CD4-positive, alpha-beta T cell (primary cell): Measurements from ENCODE around the gene PBLD. TPM values are rescaled to one million over a fixed set of nuclear protein-coding genes. Genes with fewer than 3 reads are reported as not detected.
"Not testable (repeated sequence)": the region's sequence is repeated elsewhere in the genome, so short reads cannot be mapped to it uniquely, and the experiment has no call there.

ENCODE experiments used
- ATAC-seq: fragments of 200-7000 bp; cut with Tn5 transposase; one replicate; pipeline ENCODE4 v1.10.0; 2022; ENCODE audit warnings: mild to moderate bottlenecking; ENCODE audit not compliant: poor library complexity
- CTCF ChIA-PET: fragments of 350-600 bp; sonication (Branson Sonifier 250); formaldehyde crosslinking; loops from one replicate; lab custom pipeline; 2021; ENCODE audit warnings: antibody characterized with exemption, inconsistent platforms; lab: Charles Lee
- POLR2A ChIA-PET: fragments of 350-600 bp; sonication (Branson Sonifier 250); formaldehyde crosslinking; loops from one replicate; lab custom pipeline; 2021; ENCODE audit warnings: antibody characterized with exemption, inconsistent platforms; lab: Charles Lee
- DNase-seq, 14 experiments: peaks; one replicate each; pipeline ENCODE4 v3.0.0-alpha.2; 2013 to 2020; ENCODE audit warnings: mixed read lengths in 2 of 14
- H3K27ac ChIP-seq, 2 donors: one replicate each; pipeline versions ENCODE4 v1.5.1 to v1.7.0; 2013; ENCODE audit warnings: low read length in 2 of 2, low read depth in 1 of 2, mild to moderate bottlenecking in 1 of 2
- H3K27me3 ChIP-seq, 2 experiments: 1 replicate in 1 of 2; 2 replicates in 1 of 2; pipeline versions ENCODE4 v1.6.1 to v1.7.0; 2013; ENCODE audit warnings: low read length in 2 of 2, control low read depth in 1 of 2, mild to moderate bottlenecking in 1 of 2, moderate library complexity in 1 of 2; ENCODE audit not compliant: insufficient read depth in 2 of 2, control insufficient read depth in 1 of 2
- H3K36me3 ChIP-seq: one replicate; pipeline ENCODE4 v1.6.1; 2013; ENCODE audit warnings: low read length, control low read depth; ENCODE audit not compliant: insufficient read depth
- H3K4me1 ChIP-seq: one replicate; pipeline ENCODE4 v1.6.1; 2013; ENCODE audit warnings: low read length, control low read depth; ENCODE audit not compliant: insufficient read depth
- H3K4me3 ChIP-seq: one replicate; pipeline ENCODE4 v1.5.1; 2013; ENCODE audit warnings: mild to moderate bottlenecking, low read length, moderate library complexity
- H3K9me3 ChIP-seq, 2 experiments: 1 replicate in 1 of 2; 2 replicates in 1 of 2; pipeline versions ENCODE4 v1.6.1 to v1.7.0; 2013; ENCODE audit warnings: low read length in 2 of 2, mild to moderate bottlenecking in 2 of 2, control low read depth in 1 of 2, moderate library complexity in 1 of 2; ENCODE audit not compliant: control insufficient read depth in 1 of 2, insufficient read depth in 1 of 2
- H3K27ac Mint-ChIP-seq: one replicate; pipeline ENCODE4 v1.8.0; 2020; ENCODE audit warnings: mixed read lengths
- H3K27me3 Mint-ChIP-seq: one replicate; pipeline ENCODE4 v1.8.0; 2021; ENCODE audit warnings: mixed read lengths
- H3K36me3 Mint-ChIP-seq: one replicate; pipeline ENCODE4 v1.8.0; 2021; ENCODE audit warnings: low read depth, mixed read lengths
- H3K4me1 Mint-ChIP-seq: one replicate; pipeline ENCODE4 v1.8.0; 2021; ENCODE audit warnings: low read depth, mixed read lengths
- H3K4me3 Mint-ChIP-seq: one replicate; pipeline ENCODE4 v1.8.0; 2020; ENCODE audit warnings: mild to moderate bottlenecking, mixed read lengths
- H3K9me3 Mint-ChIP-seq: one replicate; pipeline ENCODE4 v1.8.0; 2020; ENCODE audit warnings: mixed read lengths
- intact Hi-C, 2 experiments: fragments of 100-400 bp; cut with DNase I in 1 of 2; cut with micrococcal nuclease in 1 of 2; formaldehyde crosslinking; loops; one replicate each; pipeline versions ENCODE4 v1.15.1 to v1.9.0; 2023 to 2025; cut with DNase I, micrococcal nuclease
- total RNA-seq, 174 experiments: library from RNA in 2 of 174; stranded (reverse) in 2 of 174; gene quantifications; one replicate each; pipeline ENCODE4 v1.2.3 and lab custom pipeline; 2021 to 2026
- TF ChIP-seq, protein P1 (sequence below): fragments of 200-600 bp; IDR thresholded peaks from one replicate; pipeline ENCODE4 v1.8.0; 2022; ENCODE audit warnings: antibody characterized with exemption, mild to moderate bottlenecking

PBLD gene
- total RNA-seq, 2 experiments from 2014 or later: 1.6 to 1.7 TPM

DNA sequence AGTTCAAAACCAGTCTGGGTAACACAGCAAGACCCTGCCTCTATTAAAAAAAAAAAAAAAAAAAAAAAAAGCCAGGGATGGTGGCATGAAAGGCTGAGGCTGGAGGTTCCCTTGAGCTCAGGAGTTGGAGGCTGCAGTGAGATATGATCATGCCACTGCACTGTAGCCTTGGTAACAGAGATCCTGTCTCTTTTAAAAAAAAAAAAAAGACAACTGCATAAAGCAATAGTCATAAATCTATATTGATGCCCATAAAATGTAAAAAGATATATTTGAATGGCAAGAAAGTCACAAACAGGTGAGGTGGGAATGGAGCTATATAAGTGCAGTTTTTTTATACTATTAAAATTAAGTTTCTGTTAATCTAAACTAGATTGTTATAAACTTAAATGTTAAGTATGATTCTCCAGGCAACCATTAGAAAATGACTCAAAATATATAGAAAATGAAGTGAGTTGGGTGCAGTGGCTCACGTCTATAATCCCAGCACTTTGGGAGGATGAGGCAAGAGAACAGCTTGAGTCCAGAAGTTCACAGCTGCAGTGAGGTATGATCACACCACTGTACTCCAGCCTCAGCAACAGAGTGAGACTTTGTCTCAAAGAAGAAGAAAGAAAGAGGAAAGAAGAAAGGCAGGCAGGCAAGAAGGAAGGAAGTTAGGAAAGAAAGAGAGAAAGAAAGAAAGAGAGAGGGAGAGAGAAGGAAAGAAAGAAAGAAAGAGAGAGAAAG lies 14.2 kb downstream of the PBLD start:
- Mint-ChIP-seq H3K27me3 (no peaks in the 10 kb centered on the region), H3K4me3 (no peak overlapping the region), H3K36me3 (peaks cover 7% of the 10 kb centered on the region), H3K9me3 (peaks cover 9% of the 10 kb centered on the region), H3K27ac (no peak overlapping the region), H3K4me1 (peaks cover 7% of the 10 kb centered on the region)
- H3K4me3 ChIP-seq: no peak overlapping the region
- H3K9me3 ChIP-seq: peaks cover 16% of the 10 kb centered on the region in 2 experiments
- H3K36me3 ChIP-seq: no peaks in the 10 kb centered on the region
- no peak overlapping the region for H3K27ac ChIP-seq
- no peak for DNase-seq
- H3K27me3 ChIP-seq: no peaks in the 10 kb centered on the region
- CTCF ChIA-PET: interaction anchor here (0.7 kb wide), 1 partner anchor 985 kb away, joined by 3 read pairs; no protein-coding TSS in a partner anchor
- TF ChIP-seq, protein P1, sequence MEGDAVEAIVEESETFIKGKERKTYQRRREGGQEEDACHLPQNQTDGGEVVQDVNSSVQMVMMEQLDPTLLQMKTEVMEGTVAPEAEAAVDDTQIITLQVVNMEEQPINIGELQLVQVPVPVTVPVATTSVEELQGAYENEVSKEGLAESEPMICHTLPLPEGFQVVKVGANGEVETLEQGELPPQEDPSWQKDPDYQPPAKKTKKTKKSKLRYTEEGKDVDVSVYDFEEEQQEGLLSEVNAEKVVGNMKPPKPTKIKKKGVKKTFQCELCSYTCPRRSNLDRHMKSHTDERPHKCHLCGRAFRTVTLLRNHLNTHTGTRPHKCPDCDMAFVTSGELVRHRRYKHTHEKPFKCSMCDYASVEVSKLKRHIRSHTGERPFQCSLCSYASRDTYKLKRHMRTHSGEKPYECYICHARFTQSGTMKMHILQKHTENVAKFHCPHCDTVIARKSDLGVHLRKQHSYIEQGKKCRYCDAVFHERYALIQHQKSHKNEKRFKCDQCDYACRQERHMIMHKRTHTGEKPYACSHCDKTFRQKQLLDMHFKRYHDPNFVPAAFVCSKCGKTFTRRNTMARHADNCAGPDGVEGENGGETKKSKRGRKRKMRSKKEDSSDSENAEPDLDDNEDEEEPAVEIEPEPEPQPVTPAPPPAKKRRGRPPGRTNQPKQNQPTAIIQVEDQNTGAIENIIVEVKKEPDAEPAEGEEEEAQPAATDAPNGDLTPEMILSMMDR: no peak
- intact Hi-C loops: no loop called here
- POLR2A ChIA-PET: interaction anchor here (1.6 kb wide), 1 partner anchor 15 kb away, joined by 9 read pairs; the partner anchor contains the start of genes HNRNPH3 and PBLD
- H3K4me1 ChIP-seq: peaks cover 6% of the 10 kb centered on the region
- ATAC-seq: no peak

DNA sequence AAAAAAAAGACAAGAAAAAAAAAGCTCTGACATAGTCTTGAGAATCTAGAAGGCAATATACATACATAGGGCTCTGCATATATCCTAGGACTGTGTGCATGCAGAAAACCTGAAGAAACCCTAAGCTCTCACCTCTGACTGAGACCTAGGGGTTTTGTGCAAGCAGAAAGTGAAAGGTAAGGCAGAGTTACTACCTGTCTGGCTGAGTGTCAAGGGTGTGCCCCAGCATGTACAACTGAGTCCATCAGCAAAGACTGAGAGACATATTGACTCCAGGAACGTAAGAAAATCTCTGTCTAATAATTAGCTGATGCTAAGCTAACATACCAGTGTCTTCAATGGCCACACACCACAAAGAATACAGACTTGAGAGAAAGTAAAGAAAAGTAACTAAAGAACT lies 17.1 kb downstream of the PBLD start:
- intact Hi-C loops: no loop called here
- POLR2A ChIA-PET: interaction anchor here (3.9 kb wide), 1 partner anchor 16 kb away, joined by 27 read pairs; the partner anchor contains the start of genes HNRNPH3 and PBLD

DNA sequence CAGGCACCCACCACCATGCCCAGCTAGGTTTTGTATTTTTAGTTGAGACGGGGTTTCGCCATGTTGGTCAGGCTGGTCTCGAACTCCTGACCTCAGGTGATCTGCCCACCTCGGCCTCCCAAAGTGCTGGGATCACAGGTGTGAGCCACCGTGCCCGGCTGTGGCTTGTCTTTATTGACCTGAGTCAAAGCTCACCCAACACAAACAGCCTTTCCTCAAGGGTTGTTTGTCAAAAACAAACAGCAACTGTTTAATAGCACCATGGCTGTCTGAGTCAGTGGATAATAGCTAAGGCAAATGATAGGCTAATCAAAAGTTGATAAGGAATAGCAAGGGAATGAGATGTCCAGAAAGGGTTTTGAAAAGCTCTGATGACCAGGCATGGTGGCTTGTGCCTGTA lies 17.8 kb downstream of the PBLD start:
- intact Hi-C loops, H3K4me3 Mint-ChIP-seq, H3K27ac ChIP-seq, H3K4me1 Mint-ChIP-seq, CTCF ChIA-PET, H3K36me3 Mint-ChIP-seq, H3K9me3 Mint-ChIP-seq, ATAC-seq, H3K4me1 ChIP-seq, H3K27me3 Mint-ChIP-seq, H3K4me3 ChIP-seq, H3K36me3 ChIP-seq, DNase-seq, H3K27me3 ChIP-seq, H3K27ac Mint-ChIP-seq: not testable (repeated sequence)
- POLR2A ChIA-PET: interaction anchor here (3.9 kb wide), 1 partner anchor 17 kb away, joined by 27 read pairs; the partner anchor contains the start of genes HNRNPH3 and PBLD
- peaks cover 16% of the 10 kb centered on the region in 2 experiments for H3K9me3 ChIP-seq

More for the DNA sequence above, 17.1 kb downstream of the PBLD start:
- Histone ChIP-seq H3K4me1 (peaks cover 6% of the 10 kb centered on the region), H3K36me3 (no peaks in the 10 kb centered on the region), H3K27me3 (no peaks in the 10 kb centered on the region), H3K27ac (no peak overlapping the region), H3K4me3 (no peak overlapping the region), H3K9me3 (peaks cover 16% of the 10 kb centered on the region in 2 experiments)
- no peak for ATAC-seq
- no peaks in the 10 kb centered on the region for H3K27me3 Mint-ChIP-seq
- H3K4me3 Mint-ChIP-seq: no peak overlapping the region
- H3K36me3 Mint-ChIP-seq: peaks cover 7% of the 10 kb centered on the region
- peaks cover 7% of the 10 kb centered on the region for H3K4me1 Mint-ChIP-seq
- no peak for DNase-seq
- no peak overlapping the region for H3K27ac Mint-ChIP-seq
- TF ChIP-seq, protein P1: no peak
- CTCF ChIA-PET: no interaction called here
- H3K9me3 Mint-ChIP-seq: peaks cover 9% of the 10 kb centered on the region
